Loucy (cell line): ENCODE data around the gene SMC1B.

Experiments
- H2AFZ ChIP-seq: fragments of 200-600 bp; sonication (generic); 2 replicates; pipeline ENCODE4 v1.6.0; 2016; ENCODE audit warnings: antibody characterized with exemption, mild to moderate bottlenecking, low read length, moderate library complexity
- H3F3A ChIP-seq: fragments of 200-600 bp; 2 replicates; pipeline ENCODE4 v1.6.0; 2016; ENCODE audit warnings: antibody characterized with exemption, low read depth, mild to moderate bottlenecking
- H3K27me3 ChIP-seq: fragments of 200-600 bp; sonication (generic); 2 replicates; pipeline ENCODE4 v1.6.1; 2014; ENCODE audit warnings: low read length, mild to moderate bottlenecking; ENCODE audit not compliant: insufficient read depth, poor library complexity, severe bottlenecking
- H3K36me3 ChIP-seq: fragments of 200-600 bp; sonication (generic); 2 replicates; pipeline ENCODE4 v1.6.1; 2016; ENCODE audit warnings: low read length; ENCODE audit not compliant: insufficient read depth
- H3K4me1 ChIP-seq: fragments of 200-600 bp; sonication (generic); 2 replicates; pipeline ENCODE4 v1.5.1; 2014; ENCODE audit warnings: low read length, mild to moderate bottlenecking; ENCODE audit not compliant: insufficient read depth, poor library complexity, severe bottlenecking
- H3K4me2 ChIP-seq: fragments of 200-600 bp; sonication (generic); 2 replicates; pipeline ENCODE4 v1.6.0; 2014; ENCODE audit warnings: antibody characterized with exemption, low read length, low read depth, mild to moderate bottlenecking; ENCODE audit not compliant: poor library complexity, severe bottlenecking
- H3K4me3 ChIP-seq: fragments of 200-600 bp; sonication (generic); 2 replicates; pipeline ENCODE4 v1.5.1; 2014; ENCODE audit warnings: low read length, mild to moderate bottlenecking, mixed read lengths; ENCODE audit not compliant: poor library complexity, severe bottlenecking
- H3K79me2 ChIP-seq: fragments of 200-600 bp; sonication (generic); 2 replicates; pipeline ENCODE4 v1.6.1; 2014; ENCODE audit warnings: low read length; ENCODE audit not compliant: insufficient read depth
- H3K9ac ChIP-seq: fragments of 200-600 bp; sonication (generic); 2 replicates; pipeline ENCODE4 v1.6.0; 2014; ENCODE audit warnings: mild to moderate bottlenecking, low read depth, low read length, moderate library complexity; ENCODE audit not compliant: poor library complexity, severe bottlenecking
- H3K9me2 ChIP-seq: fragments of 200-600 bp; sonication (generic); replicated peaks from 2 replicates; pipeline ENCODE4 v1.6.1; 2016; ENCODE audit warnings: low read depth, low read length, mixed read lengths
- H3K9me3 ChIP-seq: fragments of 200-600 bp; sonication (generic); 2 replicates; pipeline ENCODE4 v1.6.1; 2014; ENCODE audit warnings: mild to moderate bottlenecking, antibody characterized with exemption, low read length, low read depth; ENCODE audit not compliant: insufficient read depth
- H4K20me1 ChIP-seq: fragments of 200-600 bp; sonication (generic); 2 replicates; pipeline ENCODE4 v1.6.0; 2014; ENCODE audit warnings: antibody characterized with exemption, low read length, mild to moderate bottlenecking; ENCODE audit not compliant: insufficient read depth, poor library complexity, severe bottlenecking
- CTCF ChIP-seq: fragments of 200-600 bp; sonication (generic); conservative IDR thresholded peaks from 2 replicates; pipeline ENCODE4 v1.5.1; 2014; ENCODE audit warnings: mild to moderate bottlenecking, antibody characterized with exemption, low read length
- EZH2phosphoT487 ChIP-seq: fragments of 200-600 bp; IDR thresholded peaks from 2 replicates; pipeline ENCODE4 v1.6.1; 2018; ENCODE audit warnings: antibody characterized with exemption, mild to moderate bottlenecking, moderate library complexity, borderline replicate concordance

The SMC1B gene

GRCh38 chr22:45321827-45322226 lies 91.6 kb downstream of the SMC1B start:
- H3K79me2 ChIP-seq, result peaks cover 39% of the 10 kb centered on the region
- no peak overlapping the region for H3K4me3 ChIP-seq
- peaks cover 23% of the 10 kb centered on the region for H3K4me1 ChIP-seq
- no peaks in the 10 kb centered on the region for H3F3A ChIP-seq
- no peaks in the 10 kb centered on the region for H3K9me2 ChIP-seq
- no peaks in the 10 kb centered on the region for H3K9me3 ChIP-seq
- no peaks in the 10 kb centered on the region for H3K27me3 ChIP-seq
- H2AFZ ChIP-seq, result no peak overlapping the region
- peaks cover 40% of the 10 kb centered on the region; the same call in 1 of the 2 replicates for H3K36me3 ChIP-seq
- no peak overlapping the region for H3K4me2 ChIP-seq
- TF ChIP-seq CTCF, result no peak
- no peak for TF ChIP-seq EZH2phosphoT487
- peaks cover 24% of the 10 kb centered on the region for H4K20me1 ChIP-seq
- H3K9ac ChIP-seq, result no peak overlapping the region

DNA sequence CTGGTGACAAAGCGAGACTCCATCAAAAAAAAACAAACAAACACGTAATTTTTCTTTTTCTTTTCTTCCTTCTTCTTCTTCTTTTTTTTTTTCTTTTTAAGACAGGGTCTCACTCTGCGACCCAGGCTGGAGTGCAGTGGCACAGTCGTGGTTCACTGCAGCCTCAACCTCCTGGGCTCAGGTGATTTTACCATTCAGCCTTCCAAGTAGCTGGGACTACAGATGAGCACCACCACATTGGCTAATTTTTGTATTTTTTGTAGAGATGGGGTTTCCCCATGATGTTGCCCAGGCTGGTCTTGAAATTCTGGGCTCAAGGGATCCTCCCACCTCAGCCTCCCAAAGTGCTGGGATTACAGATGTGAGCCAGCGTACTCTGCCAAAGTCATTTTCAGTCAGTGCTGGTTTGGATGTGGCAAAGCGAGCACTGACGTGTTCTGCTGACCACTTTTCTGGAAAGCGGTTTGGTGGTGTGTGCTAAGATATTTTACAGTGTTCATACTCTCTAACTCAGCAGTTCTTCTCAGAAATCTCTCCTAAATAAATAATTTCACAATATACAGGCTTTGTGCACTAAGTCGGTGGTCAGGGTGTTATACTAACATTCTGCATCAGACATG lies 92.9 kb downstream of the SMC1B start:
- H3K79me2 ChIP-seq, result peaks cover 46% of the 10 kb centered on the region
- H3K9ac ChIP-seq, result no peak overlapping the region
- H3K4me3 ChIP-seq, result no peak overlapping the region
- no peaks in the 10 kb centered on the region for H3K9me3 ChIP-seq
- H2AFZ ChIP-seq, result no peak overlapping the region
- H4K20me1 ChIP-seq, result peaks cover 28% of the 10 kb centered on the region
- H3K4me2 ChIP-seq, result no peak overlapping the region
- peaks cover 28% of the 10 kb centered on the region for H3K4me1 ChIP-seq
- H3K27me3 ChIP-seq, result no peaks in the 10 kb centered on the region
- H3K9me2 ChIP-seq, result no peaks in the 10 kb centered on the region
- no peak for TF ChIP-seq CTCF
- TF ChIP-seq EZH2phosphoT487, result no peak
- H3F3A ChIP-seq, result no peaks in the 10 kb centered on the region
- H3K36me3 ChIP-seq, result peaks cover 31% of the 10 kb centered on the region; the same call in 1 of the 2 replicates

DNA sequence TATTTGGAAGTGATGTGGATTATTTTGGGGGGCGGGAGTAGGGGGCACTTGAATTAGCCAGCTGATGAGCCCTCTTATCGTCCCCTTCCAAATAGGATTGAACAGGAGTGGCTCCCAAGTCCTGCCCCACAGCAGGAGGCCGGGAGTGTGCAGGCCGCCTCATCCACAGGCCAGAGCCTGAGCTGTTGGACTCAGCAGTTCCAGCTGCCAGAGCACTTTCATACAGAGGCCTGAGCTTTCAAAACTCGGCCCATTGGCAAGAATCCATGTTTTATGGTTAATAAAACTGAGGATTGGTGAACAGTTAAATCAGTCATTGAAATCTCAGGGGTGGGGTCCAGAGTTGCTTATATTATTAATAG lies 94.1 kb downstream of the SMC1B start:
- no peaks in the 10 kb centered on the region for H3K9me2 ChIP-seq
- H3K27me3 ChIP-seq, result no peaks in the 10 kb centered on the region
- no peak overlapping the region for H2AFZ ChIP-seq
- peaks cover 31% of the 10 kb centered on the region for H3K4me1 ChIP-seq
- H3K9ac ChIP-seq, result peak overlapping the region; percentile 41
- peak overlapping the region; percentile 63 for H3K4me2 ChIP-seq
- no peak for TF ChIP-seq CTCF
- TF ChIP-seq EZH2phosphoT487, result no peak
- no peaks in the 10 kb centered on the region for H3K9me3 ChIP-seq
- H4K20me1 ChIP-seq, result peaks cover 28% of the 10 kb centered on the region
- peak overlapping the region; percentile 57 for H3K4me3 ChIP-seq
- H3F3A ChIP-seq, result no peaks in the 10 kb centered on the region
- H3K79me2 ChIP-seq, result peaks cover 54% of the 10 kb centered on the region
- peaks cover 21% of the 10 kb centered on the region; the same call in 1 of the 2 replicates for H3K36me3 ChIP-seq
